Urinary bladder (tissue), 4 donors: Measurements from ENCODE around the gene FOXO3. TPM values are rescaled to one million over a fixed set of nuclear protein-coding genes. Genes with fewer than 3 reads are reported as not detected.
A peak's percentile ranks its signal among the peaks of the same experiment; 100 is the strongest.

Source experiments
- DNase-seq: peaks from one replicate; pipeline ENCODE4 v3.0.0-alpha.2; 2015; ENCODE audit errors: extremely low spot score
- H3K27ac ChIP-seq: one replicate; pipeline ENCODE4 v1.5.1; 2013; ENCODE audit warnings: low read depth, mild to moderate bottlenecking, moderate library complexity
- H3K36me3 ChIP-seq: one replicate; pipeline ENCODE4 v1.6.1; 2013; ENCODE audit warnings: mild to moderate bottlenecking, moderate library complexity; ENCODE audit not compliant: insufficient read depth
- H3K4me1 ChIP-seq: one replicate; pipeline ENCODE4 v1.6.1; 2013; ENCODE audit warnings: mild to moderate bottlenecking, moderate library complexity; ENCODE audit not compliant: insufficient read depth
- H3K4me3 ChIP-seq: one replicate; pipeline ENCODE4 v1.5.1; 2013; ENCODE audit warnings: low read depth, low read length
- WGBS: extraction: QIAGEN DNeasy Blood & Tissue Kit; methylation state at CpG from one replicate; pipeline ENCODE4 v1.1.7; 2013; 5-methylcytosine and 5-hydroxymethylcytosine counted together
- polyA plus RNA-seq: library from polyadenylated mRNA; stranded (reverse); fragments of 200-250 nt; gene quantifications from one replicate; pipeline ENCODE4 v1.2.3, GENCODE V29; 2013
- total RNA-seq: library from RNA; depleted of rRNA; stranded (reverse); fragments of >200 nt; gene quantifications from one replicate; pipeline ENCODE4 v1.2.3, GENCODE V29; 2014
- donor health status: healthy with polysubstance abuse.
- donor health status: healthy.

FOXO3 gene
- total and polyA plus RNA-seq, 2 donors = 43.7 to 48.2 TPM

DNA sequence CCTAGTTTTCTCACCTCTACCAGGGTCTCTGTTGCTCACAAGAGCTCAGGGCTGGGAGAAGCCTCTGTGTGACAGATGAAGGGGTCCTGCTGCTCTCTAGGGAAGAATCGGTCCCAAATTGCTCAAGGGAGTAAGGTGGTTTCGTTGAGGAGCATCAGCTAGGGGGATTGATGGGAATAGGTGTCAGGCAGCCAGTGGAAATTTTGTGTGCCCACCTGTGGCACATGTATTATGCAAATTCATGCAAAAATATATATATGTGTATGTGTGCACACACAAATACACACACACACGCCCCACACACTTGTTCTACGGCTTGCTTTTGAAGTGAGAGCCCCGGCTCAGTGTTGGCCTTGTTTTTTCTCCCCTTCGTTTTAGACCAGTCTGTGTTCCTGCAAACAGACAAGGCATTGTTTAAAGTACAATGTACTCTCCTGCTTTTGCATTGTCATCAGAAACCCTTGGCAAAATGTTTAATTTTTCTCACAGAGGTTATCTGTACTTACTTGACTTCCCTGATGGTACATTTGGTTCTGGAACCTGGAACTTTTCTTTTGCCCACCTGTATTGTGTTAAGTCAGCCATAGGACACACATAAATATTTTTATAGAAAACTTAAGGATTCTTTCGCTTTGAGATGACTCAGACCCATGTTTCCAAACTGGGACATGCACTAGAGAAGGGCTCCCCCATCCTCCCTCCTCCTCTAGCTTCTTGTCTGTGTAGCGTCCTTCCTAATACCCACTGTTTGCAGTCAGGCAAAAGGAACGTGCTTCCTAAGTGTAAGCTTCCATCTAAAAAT lies 26.7 kb downstream of the FOXO3 start:
- Histone ChIP-seq H3K27ac (peak overlapping the region; percentile 38), H3K4me3 (no peak overlapping the region), H3K36me3 (no peaks in the 10 kb centered on the region), H3K4me1 (peaks cover 8% of the 10 kb centered on the region)
- no peak for DNase-seq
- WGBS = 44% methylated on average over 9 of the region's 9 CpGs

DNA sequence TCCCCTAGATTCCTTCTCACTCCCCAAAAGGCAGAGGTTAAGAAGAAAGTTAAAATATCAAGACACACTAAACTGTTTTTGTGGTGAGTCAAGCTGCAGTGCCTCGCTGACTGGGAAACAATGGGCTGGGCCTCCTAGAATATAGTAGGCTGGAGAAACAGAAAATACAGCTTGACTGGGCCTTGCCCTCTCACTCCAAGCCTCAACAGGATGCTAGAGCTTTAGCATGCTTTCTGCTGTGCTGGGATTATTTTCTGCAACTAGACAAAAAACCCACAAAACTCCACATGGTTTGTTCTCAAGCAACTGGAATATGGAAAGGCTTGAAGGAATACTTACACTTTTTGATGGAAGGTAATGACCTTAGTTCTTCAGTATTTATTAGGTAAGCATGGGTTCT lies 27.9 kb downstream of the FOXO3 start:
- Histone ChIP-seq H3K27ac (peak overlapping the region; percentile 90), H3K4me1 (peaks cover 6% of the 10 kb centered on the region), H3K36me3 (no peaks in the 10 kb centered on the region), H3K4me3 (no peak overlapping the region)
- 9% methylated on average over 1 of the region's 1 CpG for WGBS
- DNase-seq = no peak

DNA sequence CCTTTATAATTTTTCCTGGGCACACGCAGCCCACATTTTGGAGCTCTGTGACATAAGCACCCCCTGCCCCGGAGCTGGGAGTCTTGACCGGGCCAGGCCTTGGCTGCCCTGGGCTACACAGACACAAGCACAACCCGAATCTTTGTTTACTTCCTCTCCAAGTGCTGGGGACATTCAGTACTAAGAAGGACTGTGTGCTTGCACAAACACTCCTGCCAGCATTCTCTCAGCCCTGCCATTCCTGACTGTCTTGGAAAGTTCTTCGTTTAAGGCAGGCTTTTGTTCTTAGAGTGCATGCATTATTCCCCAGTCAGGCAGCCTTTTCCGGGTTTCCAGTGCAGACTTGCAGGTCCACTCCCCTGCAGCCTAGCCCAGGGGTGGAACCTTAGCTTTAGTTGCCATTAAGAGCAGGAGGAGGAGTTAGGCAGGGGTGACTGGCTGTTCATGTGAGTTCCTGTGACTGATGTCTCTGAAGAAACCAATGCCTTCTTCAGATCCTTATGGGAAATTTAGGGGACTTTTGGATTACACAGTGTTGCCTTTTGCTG lies 28.6 kb downstream of the FOXO3 start:
- 10% methylated on average over 6 of the region's 6 CpGs for WGBS

DNA sequence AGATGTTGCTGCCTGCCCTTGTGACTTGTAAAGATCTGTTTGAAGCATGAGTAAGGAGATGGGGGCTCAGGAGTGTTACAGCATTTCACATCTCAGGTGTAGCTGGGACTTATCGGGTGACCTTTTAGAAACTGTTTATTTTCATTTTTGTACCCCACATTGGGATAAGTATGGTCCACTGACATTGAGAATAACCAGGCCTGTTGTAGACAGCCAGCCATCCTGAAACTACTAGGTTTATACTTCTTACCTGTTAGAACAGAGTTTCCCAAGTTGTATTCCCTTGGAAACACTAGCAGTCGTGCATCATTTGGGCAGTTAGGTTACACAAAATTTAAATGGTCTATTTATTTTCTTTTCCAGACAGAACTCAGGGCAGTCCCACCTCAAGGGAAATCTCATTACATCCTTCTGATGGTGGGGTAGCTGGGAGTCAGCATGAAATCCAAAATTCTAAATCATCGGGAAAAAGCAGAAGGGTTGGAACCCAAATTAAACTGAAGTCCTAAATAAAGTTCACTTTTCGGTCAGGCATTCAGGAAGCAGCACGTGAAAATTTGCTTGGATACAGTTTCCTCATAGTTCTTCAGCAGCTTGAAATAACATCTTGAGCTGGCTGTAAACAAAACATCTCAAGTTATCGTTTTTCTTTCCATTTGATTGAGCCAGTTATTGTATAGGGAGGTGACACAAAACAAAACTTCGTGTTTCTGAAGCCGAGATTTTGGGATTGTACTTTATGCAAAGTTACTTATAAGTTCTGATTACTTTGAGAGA lies 30.5 kb downstream of the FOXO3 start:
- Histone ChIP-seq H3K4me3 (no peak overlapping the region), H3K36me3 (no peaks in the 10 kb centered on the region), H3K27ac (peak overlapping the region; percentile 76), H3K4me1 (peaks cover 4% of the 10 kb centered on the region)
- WGBS = 31% methylated on average over 8 of the region's 8 CpGs
- DNase-seq = no peak

More for the DNA sequence above, 28.6 kb downstream of the FOXO3 start:
- peak; percentile 73 for DNase-seq
- Histone ChIP-seq H3K36me3 (no peaks in the 10 kb centered on the region), H3K4me1 (peaks cover 4% of the 10 kb centered on the region), H3K27ac (peak overlapping the region; percentile 90), H3K4me3 (no peak overlapping the region)

DNA sequence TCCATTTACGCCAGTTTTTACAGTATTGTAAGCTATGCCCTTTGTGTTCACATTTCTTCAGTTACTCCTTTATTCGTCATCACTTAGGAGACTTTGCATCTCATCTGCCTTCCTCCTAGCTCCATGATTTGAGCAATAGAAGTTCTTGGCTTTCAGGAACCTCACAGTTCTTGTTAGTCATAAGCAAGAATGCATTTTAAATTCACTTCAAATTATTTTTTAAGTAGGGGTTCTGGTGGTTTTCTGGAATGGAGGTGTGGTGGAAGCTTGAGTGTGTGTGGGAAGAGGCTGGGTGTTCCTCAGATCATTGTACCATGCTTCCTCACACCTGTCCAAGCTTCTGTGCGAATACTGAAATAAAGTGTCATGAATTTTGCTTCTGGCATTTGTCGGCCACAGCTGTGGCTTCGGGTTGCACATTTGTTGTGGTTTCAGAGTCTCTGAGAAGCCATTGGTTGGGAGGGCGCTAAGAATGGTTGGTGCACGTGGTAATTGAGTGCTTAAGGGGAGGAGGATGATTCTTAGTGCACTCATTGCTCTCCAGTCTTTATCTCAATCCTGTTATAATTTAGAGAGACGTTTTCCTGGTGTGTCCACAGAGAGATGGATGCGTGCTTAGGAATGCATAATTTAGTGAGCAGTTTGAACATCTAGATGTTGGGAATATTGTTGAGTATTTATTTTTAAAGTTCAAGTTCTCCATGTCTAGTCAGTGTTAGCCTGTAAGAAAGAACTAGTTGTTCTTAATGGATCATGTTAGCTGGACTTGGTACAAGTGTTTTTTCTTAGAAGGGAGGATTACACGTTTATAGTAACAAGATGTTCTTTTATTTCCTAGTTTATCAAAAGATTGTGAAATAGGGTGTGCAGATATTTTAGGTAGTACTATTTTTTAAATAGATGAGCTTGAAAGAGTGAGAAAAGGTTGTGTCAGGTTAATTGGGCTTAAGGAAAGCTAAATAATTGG lies 31.9 kb downstream of the FOXO3 start:
- no peak for DNase-seq
- H3K27ac ChIP-seq = peak overlapping the region; percentile 65
- no peaks in the 10 kb centered on the region for H3K36me3 ChIP-seq
- peaks cover 6% of the 10 kb centered on the region for H3K4me1 ChIP-seq
- 52% methylated on average over 10 of the region's 10 CpGs for WGBS
- no peak overlapping the region for H3K4me3 ChIP-seq

DNA sequence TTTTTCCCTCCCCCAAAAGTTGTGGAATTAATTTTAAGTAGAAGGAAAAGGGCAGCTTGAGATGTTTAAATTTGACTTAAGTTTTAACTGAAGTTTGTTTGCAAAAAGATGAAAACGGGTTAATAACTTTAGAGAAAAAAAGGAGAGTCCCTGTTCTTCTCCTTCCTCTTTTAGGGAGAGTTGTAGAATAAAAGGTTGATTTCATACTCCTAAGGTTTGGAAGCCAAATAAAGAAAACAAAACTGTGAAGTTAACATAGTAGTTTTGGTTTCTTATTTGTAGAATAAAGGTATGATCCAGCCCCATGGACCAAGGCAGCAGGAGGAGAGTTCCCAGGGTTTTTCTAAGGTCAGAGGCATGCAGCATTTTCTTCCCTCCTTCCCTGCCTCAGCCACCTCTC lies 33.4 kb downstream of the FOXO3 start:
- WGBS = 44% methylated on average over 1 of the region's 1 CpG
- no peak for DNase-seq
- Histone ChIP-seq H3K4me3 (no peak overlapping the region), H3K4me1 (peaks cover 6% of the 10 kb centered on the region), H3K27ac (peak overlapping the region; percentile 40), H3K36me3 (no peaks in the 10 kb centered on the region)

DNA sequence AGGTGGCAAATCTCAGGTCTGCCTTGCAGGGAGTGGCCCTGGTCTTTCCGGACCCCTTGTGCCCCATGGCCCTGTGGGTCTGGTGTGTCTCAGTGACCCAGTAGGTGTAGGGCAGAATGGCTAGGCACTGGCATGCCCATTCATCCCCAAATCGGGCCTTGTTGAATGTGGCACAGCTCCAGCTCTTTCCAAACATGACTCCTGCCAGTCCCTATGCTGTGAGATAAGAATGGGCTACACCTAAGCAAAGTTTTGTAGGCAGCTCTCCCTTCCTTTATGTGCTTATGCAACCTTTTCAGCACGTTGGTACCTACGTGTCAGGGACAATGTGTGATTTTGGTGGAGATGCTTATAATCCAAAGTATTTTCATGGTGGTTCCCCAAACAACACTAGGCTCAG lies 33.9 kb downstream of the FOXO3 start:
- Histone ChIP-seq H3K36me3 (no peaks in the 10 kb centered on the region), H3K4me1 (peaks cover 7% of the 10 kb centered on the region), H3K27ac (peak overlapping the region; percentile 40), H3K4me3 (no peak overlapping the region)
- no peak for DNase-seq
- WGBS = 67% methylated on average over 4 of the region's 4 CpGs

DNA sequence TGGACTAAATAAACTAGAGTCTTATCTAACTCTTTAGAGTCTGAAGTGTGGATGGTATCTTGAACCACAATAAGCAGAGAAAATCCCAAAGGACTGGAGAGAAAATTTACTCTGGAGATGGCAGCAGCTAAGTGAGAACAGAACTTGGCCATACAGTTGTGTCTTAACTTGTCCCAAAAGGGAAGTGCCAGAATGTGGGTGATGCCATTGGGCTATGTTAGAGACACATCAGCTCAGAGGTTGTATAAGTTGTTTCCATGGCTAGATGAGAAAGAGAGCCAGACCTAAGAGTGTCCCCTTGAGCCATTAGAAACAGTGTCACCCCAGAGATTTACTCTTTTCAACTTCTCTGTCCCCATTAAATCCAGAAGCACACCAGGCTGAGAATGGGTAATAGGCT lies 36.2 kb downstream of the FOXO3 start:
- Histone ChIP-seq H3K27ac (no peak overlapping the region), H3K4me1 (peaks cover 5% of the 10 kb centered on the region), H3K4me3 (no peak overlapping the region), H3K36me3 (no peaks in the 10 kb centered on the region)
- no peak for DNase-seq

DNA sequence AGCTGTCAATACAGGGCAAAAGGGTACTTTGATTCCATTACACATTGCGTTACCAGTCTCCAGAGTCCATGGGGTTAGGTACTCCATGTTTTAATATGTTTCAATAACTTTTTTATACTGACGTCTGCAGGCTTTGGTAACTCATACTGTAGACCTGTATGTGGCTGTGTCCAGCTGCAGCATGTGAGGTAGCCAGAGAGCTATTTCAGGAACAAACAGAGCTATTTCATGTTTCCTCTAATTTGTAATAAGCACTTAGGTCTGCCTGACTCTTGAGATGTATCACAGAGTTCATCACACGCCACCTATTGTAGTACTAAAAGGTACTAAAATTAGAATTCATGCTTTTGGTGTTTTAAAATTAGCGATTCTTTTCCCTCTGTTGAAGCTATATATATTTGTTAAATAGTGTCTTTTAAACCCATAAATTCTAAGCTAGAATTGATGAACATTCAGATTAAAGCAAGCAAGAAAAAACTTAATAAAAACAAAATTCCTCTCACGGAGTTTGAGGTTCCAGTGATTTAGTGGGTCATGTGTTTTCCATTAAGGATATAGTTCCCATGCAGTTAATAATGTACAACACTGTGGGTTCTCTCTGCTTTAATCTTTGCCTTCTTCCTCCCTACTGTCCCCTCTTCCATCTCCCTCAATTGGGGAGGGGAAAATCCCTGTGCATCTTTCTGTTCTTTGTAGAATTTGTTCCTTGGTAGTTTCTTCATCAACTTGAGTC lies 37.0 kb downstream of the FOXO3 start:
- no peak overlapping the region for H3K4me3 ChIP-seq
- peak overlapping the region; percentile 25 for H3K27ac ChIP-seq
- DNase-seq = no peak
- peaks cover 5% of the 10 kb centered on the region for H3K4me1 ChIP-seq
- 58% methylated on average over 5 of the region's 5 CpGs for WGBS
- H3K36me3 ChIP-seq = no peaks in the 10 kb centered on the region

DNA sequence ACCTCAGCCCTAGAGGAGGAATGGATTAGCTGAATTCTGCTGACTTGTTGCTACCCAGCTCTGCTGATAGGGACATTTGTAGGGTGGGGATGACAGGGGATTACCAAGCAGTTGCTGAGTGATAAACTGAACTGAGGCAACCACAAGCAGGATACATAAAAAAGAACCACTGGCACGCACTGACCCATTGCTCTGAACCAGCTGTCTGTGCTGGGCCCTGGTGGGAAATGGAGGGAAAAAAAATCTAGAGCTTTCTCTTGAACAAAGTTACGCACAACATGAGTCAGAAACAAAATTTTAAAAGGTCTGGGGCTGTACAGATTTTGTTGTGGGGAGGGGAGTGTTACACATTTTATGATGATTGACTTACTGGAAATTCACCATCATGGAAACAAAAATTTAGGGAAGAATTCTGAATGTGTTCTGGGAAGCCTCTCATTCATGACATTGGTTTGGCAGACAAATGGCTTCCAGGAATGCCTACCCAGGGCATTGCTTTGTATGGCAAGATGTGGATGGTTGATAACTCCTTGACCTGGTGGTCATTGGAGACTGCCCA lies 37.7 kb downstream of the FOXO3 start:
- peak overlapping the region; percentile 35 for H3K27ac ChIP-seq
- 47% methylated on average over 2 of the region's 2 CpGs for WGBS
- DNase-seq = no peak
- no peaks in the 10 kb centered on the region for H3K36me3 ChIP-seq
- H3K4me1 ChIP-seq = peaks cover 5% of the 10 kb centered on the region
- H3K4me3 ChIP-seq = no peak overlapping the region

DNA sequence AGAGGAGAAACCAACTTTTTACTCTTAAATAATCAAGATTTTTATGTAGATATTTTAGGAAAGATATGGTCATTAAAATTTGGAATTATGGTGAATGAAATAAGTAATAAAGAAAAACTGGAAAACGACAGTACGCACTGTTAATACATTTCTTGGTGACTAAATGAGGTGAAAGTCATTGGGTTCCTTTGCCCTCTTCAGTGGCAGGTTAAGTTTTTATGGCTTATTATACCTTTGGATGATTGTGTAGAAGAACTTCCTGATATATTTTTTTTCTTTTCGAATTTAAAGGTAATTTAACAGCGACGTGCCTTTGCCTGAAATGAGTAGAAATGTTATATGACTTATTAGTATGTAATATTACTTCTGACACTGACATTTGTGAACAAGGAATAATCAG lies 43.4 kb downstream of the FOXO3 start:
- Histone ChIP-seq H3K36me3 (no peaks in the 10 kb centered on the region), H3K4me3 (no peak overlapping the region), H3K4me1 (peaks cover 3% of the 10 kb centered on the region), H3K27ac (no peak overlapping the region)
- 97% methylated on average over 5 of the region's 5 CpGs for WGBS
- DNase-seq = no peak

DNA sequence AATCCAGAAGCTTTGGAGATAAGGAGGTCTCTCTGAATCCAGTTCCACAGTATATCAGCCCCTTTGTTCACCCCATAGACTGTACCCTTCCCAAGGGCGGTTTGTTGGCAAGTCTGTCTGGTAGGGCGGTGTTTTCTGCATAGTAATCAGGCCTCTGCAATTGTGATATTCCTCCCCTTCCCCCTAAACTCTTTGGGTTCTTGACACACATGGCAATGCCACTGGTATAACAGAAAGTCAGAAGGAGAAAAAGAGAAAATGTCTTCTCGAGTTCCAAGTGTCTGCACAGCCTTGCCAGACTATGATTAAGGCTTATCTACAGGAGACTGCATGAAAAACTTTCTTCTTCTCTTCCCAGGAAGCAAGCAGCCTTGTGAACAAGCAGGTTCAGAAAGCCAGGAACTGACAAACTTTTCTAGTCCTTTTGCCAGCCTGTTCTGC lies 45.6 kb downstream of the FOXO3 start:
- Histone ChIP-seq H3K4me1 (peaks cover 3% of the 10 kb centered on the region), H3K27ac (no peak overlapping the region), H3K36me3 (no peaks in the 10 kb centered on the region), H3K4me3 (no peak overlapping the region)
- WGBS = 67% methylated on average over 3 of the region's 3 CpGs
- DNase-seq = no peak
